HG03575 (cell line): Measurements from ENCODE around the gene SLC39A5.
"Not testable (repeated sequence)": the region's sequence is repeated elsewhere in the genome, so short reads cannot be mapped to it uniquely, and the experiment has no call there.

Experiments
- ATAC-seq: cut with Tn5 transposase; IDR thresholded peaks from one replicate; pipeline ENCODE4 v1.9.1; 2021; ENCODE audit not compliant: unreplicated experiment, insufficient number of reproducible peaks, low FRiP score; ENCODE audit errors: extremely low read depth

SLC39A5 gene

GRCh38 chr12:56229916-56230431 is at the start of gene SLC39A5:
Gene SLC39A5 (plus strand): TSS chr12:56230051. CDS start chr12:56231275, 1,224 bp downstream.
- ATAC-seq, result no peak

- ATAC-seq, result no peak
These were observed 42.9 kb upstream of the SLC39A5 start for GRCh38 chr12:56186957-56187356.

- ATAC-seq, result no peak
These were observed 41.6 kb upstream of the SLC39A5 start for GRCh38 chr12:56188131-56188777.

GRCh38 chr12:56188778-56189098 is 41.1 kb upstream of the SLC39A5 start:
- ATAC-seq, result no peak

- ATAC-seq, result no peak
These were observed 40.5 kb upstream of the SLC39A5 start, which contains the start of gene SMARCC2 for GRCh38 chr12:56189099-56189917. Gene SMARCC2 (minus strand): TSS chr12:56189483. CDS start chr12:56189461, 22 bp downstream.

- ATAC-seq, result no peak
These were observed 39.7 kb upstream of the SLC39A5 start for GRCh38 chr12:56189918-56190694.

GRCh38 chr12:56190695-56191155 is 39.1 kb upstream of the SLC39A5 start:
- no peak for ATAC-seq

- no peak for ATAC-seq
These were observed 37.3 kb upstream of the SLC39A5 start for GRCh38 chr12:56192582-56192981.

GRCh38 chr12:56193025-56193578 is 36.7 kb upstream of the SLC39A5 start:
- ATAC-seq, result no peak

- ATAC-seq, result not testable (repeated sequence)
These were observed 32.9 kb upstream of the SLC39A5 start for GRCh38 chr12:56196818-56197550.

- no peak for ATAC-seq
These were observed 31.8 kb upstream of the SLC39A5 start for GRCh38 chr12:56197921-56198635.

- no peak for ATAC-seq
These were observed 31.0 kb upstream of the SLC39A5 start for GRCh38 chr12:56198836-56199235.

GRCh38 chr12:56202366-56202765 is 27.5 kb upstream of the SLC39A5 start:
- no peak for ATAC-seq

GRCh38 chr12:56202838-56203237 is 27.0 kb upstream of the SLC39A5 start:
- no peak for ATAC-seq

GRCh38 chr12:56204275-56204674 is 25.6 kb upstream of the SLC39A5 start:
- no peak for ATAC-seq

GRCh38 chr12:56205445-56205844 is 24.4 kb upstream of the SLC39A5 start:
- ATAC-seq, result no peak

GRCh38 chr12:56206452-56207166 is 23.2 kb upstream of the SLC39A5 start:
- no peak for ATAC-seq
